NCI-H1417 (cell line): ENCODE data around the gene DAPK3.
"Not testable (repeated sequence)": the region's sequence is repeated elsewhere in the genome, so short reads cannot be mapped to it uniquely, and the experiment has no call there.

ENCODE experiments used
- DNase-seq, 3 experiments: peaks; one replicate each; lab custom pipeline; 2025; lab: John Stamatoyannopoulos, UW

The DAPK3 gene

GRCh38 chr19:4005436-4005835, 34.5 kb upstream of the DAPK3 start:
- not testable (repeated sequence) for DNase-seq

GRCh38 chr19:4000798-4001197, 29.9 kb upstream of the DAPK3 start:
- DNase-seq, result not testable (repeated sequence)

- not testable (repeated sequence) for DNase-seq
These were observed 27.9 kb upstream of the DAPK3 start for GRCh38 chr19:3998667-3999412.

- no peak for DNase-seq
These were observed 24.7 kb upstream of the DAPK3 start for GRCh38 chr19:3995607-3996006.

GRCh38 chr19:3990815-3991117, 19.9 kb upstream of the DAPK3 start:
- no peak for DNase-seq

- peak; percentile 82 to 95 (median 93) for DNase-seq
These were observed 16.9 kb upstream of the DAPK3 start for GRCh38 chr19:3987619-3988371.

- DNase-seq, result peak; percentile 85 to 92 (median 91)
These were observed 15.6 kb upstream of the DAPK3 start for GRCh38 chr19:3986260-3987041.

- DNase-seq, result no peak
These were observed 14.9 kb upstream of the DAPK3 start for GRCh38 chr19:3985643-3986259.

- peak; percentile 93 to 98 (median 96) for DNase-seq
These were observed 14.2 kb upstream of the DAPK3 start, which contains the start of gene EEF2 for GRCh38 chr19:3984908-3985642. TSS of gene EEF2 (minus strand) at chr19:3985463. CDS start at chr19:3985380, 83 bp downstream.

GRCh38 chr19:3984584-3984907, 13.6 kb upstream of the DAPK3 start:
- DNase-seq, result no peak

GRCh38 chr19:3983936-3984583, 13.2 kb upstream of the DAPK3 start:
- peak in 1 of 3 experiments; percentile 37 for DNase-seq

GRCh38 chr19:3983542-3983914, 12.6 kb upstream of the DAPK3 start:
- DNase-seq, result no peak

GRCh38 chr19:3982701-3983541, 12.0 kb upstream of the DAPK3 start:
- DNase-seq, result peak in 1 of 3 experiments; percentile 40

GRCh38 chr19:3981736-3982681, 11.1 kb upstream of the DAPK3 start:
- peak in 1 of 3 experiments; percentile 40 for DNase-seq

- DNase-seq, result peak in 1 of 3 experiments; percentile 35
These were observed 10.5 kb upstream of the DAPK3 start for GRCh38 chr19:3981373-3981735.

GRCh38 chr19:3980353-3981251, 9.7 kb upstream of the DAPK3 start:
- peak in 1 of 3 experiments; percentile 36 for DNase-seq

- peak in 1 of 3 experiments; percentile 43 for DNase-seq
These were observed 8.9 kb upstream of the DAPK3 start for GRCh38 chr19:3979674-3980352.
